ENCODE measurements around the gene VSIG4. TPM values are rescaled to one million over a fixed set of nuclear protein-coding genes. Genes with fewer than 3 reads are reported as not detected.

The VSIG4 gene
- total and polyA plus RNA-seq, 10 of the 15 experiments (the other 5 are each of a cell fraction or from before 2014, with no cell fraction given): 0.05 to 0.36 TPM; not detected in 8

GRCh38 chrX:66046612-66047235 lies 6.8 kb upstream of the VSIG4 start (continued):
- TF ChIP-seq ZZZ3 (IDR thresholded peaks at IDR 0.05; ENCODE audit: control insufficient read depth, insufficient read length, low read depth): no peak
- peak; percentile 91 for TF ChIP-seq FOXM1 (IDR thresholded peaks at IDR 0.05; ENCODE audit: low read depth, low read length)
- peak; percentile 51; the same call in 1 of the 2 replicates for TF ChIP-seq CREB1 (IDR thresholded peaks at IDR 0.05; ENCODE audit: low read depth)
- TF ChIP-seq TCF3 (IDR thresholded peaks at IDR 0.05; ENCODE audit: borderline replicate concordance, insufficient read depth, low read depth, low read length): peak; percentile 29; the same call in 1 of the 2 replicates
- no peak for TF ChIP-seq POLR2AphosphoS2 (IDR thresholded peaks at IDR 0.05; ENCODE audit: low read depth, low read length)
- TF ChIP-seq JUND (IDR thresholded peaks at IDR 0.05; ENCODE audit: low read depth, low read length): 0 out of 2 replicates have a peak, but pooled peaks have one; percentile 57
- TF ChIP-seq NKRF (conservative IDR thresholded peaks at IDR 0.05): no peak
- no peak for TF ChIP-seq GABPA (IDR thresholded peaks at IDR 0.05; ENCODE audit: low read depth)
- TF ChIP-seq KDM1A (IDR thresholded peaks at IDR 0.05; ENCODE audit: borderline replicate concordance): no peak
- peak; percentile 94 for TF ChIP-seq ATF2 (IDR thresholded peaks at IDR 0.05; ENCODE audit: low read length)
- TF ChIP-seq SMAD5 (IDR thresholded peaks at IDR 0.05; ENCODE audit: low read depth): no peak
- TF ChIP-seq ETV6 (conservative IDR thresholded peaks at IDR 0.05 in 1 of 2, IDR thresholded peaks at IDR 0.05 in 1 of 2; ENCODE audit: borderline replicate concordance in 1 of 2, low read depth in 1 of 2): peak in 1 of 2 experiments; percentile 81; a peak in 2 of 4 replicates
- no peak for TF ChIP-seq FOXK2 (IDR thresholded peaks at IDR 0.05)
- no peak for TF ChIP-seq FOS (IDR thresholded peaks at IDR 0.05; ENCODE audit: borderline replicate concordance, extremely low read depth, insufficient read length)
- TF ChIP-seq IKZF1 (conservative IDR thresholded peaks at IDR 0.05): peak; percentile 99
- peak; percentile 98 for TF ChIP-seq BCL11A (IDR thresholded peaks at IDR 0.05; ENCODE audit: low read depth, low read length)
- TF ChIP-seq RFX5 (IDR thresholded peaks at IDR 0.05; ENCODE audit: low read depth, low read length): no peak
- TF ChIP-seq CEBPZ (IDR thresholded peaks at IDR 0.05; ENCODE audit: low read depth, low read length): no peak
- no peak for TF ChIP-seq E2F4 (IDR thresholded peaks at IDR 0.05; ENCODE audit: low read depth, low read length)
- TF ChIP-seq RB1 (IDR thresholded peaks at IDR 0.05; ENCODE audit: borderline replicate concordance): no peak
- TF ChIP-seq BMI1 (IDR thresholded peaks at IDR 0.05; ENCODE audit: borderline replicate concordance): peak; percentile 93

All from GM12878 (cell line).